ENCODE measurements around the gene MTR.

The MTR gene

GRCh38 chr1:236774926-236775325 is 20.2 kb upstream of the MTR start:
- TF ChIP-seq, protein P1, sequence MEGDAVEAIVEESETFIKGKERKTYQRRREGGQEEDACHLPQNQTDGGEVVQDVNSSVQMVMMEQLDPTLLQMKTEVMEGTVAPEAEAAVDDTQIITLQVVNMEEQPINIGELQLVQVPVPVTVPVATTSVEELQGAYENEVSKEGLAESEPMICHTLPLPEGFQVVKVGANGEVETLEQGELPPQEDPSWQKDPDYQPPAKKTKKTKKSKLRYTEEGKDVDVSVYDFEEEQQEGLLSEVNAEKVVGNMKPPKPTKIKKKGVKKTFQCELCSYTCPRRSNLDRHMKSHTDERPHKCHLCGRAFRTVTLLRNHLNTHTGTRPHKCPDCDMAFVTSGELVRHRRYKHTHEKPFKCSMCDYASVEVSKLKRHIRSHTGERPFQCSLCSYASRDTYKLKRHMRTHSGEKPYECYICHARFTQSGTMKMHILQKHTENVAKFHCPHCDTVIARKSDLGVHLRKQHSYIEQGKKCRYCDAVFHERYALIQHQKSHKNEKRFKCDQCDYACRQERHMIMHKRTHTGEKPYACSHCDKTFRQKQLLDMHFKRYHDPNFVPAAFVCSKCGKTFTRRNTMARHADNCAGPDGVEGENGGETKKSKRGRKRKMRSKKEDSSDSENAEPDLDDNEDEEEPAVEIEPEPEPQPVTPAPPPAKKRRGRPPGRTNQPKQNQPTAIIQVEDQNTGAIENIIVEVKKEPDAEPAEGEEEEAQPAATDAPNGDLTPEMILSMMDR (IDR thresholded peaks at IDR 0.05; ENCODE audit: insufficient read depth, low read length, poor library complexity, severe bottlenecking) = peak; percentile 32
- Histone ChIP-seq H3K27me3 (replicated peaks; ENCODE audit: control insufficient read depth, insufficient read depth, low read length) (peaks cover 1% of the 10 kb centered on the region), H3K4me3 (replicated peaks; ENCODE audit: low read depth, low read length) (no peak overlapping the region), H3K36me3 (ENCODE audit: control insufficient read depth, insufficient read depth, low read length) (no peaks in the 10 kb centered on the region)
- DNase-seq (ENCODE audit: extremely low read depth, insufficient read length) = no peak

GRCh38 chr1:236779312-236779711 is 15.8 kb upstream of the MTR start:
- H3K27me3 ChIP-seq (replicated peaks; ENCODE audit: control insufficient read depth, insufficient read depth, low read length) = no peaks in the 10 kb centered on the region
- no peak overlapping the region for H3K4me3 ChIP-seq (replicated peaks; ENCODE audit: low read depth, low read length)
- DNase-seq (ENCODE audit: extremely low read depth, insufficient read length) = no peak
- no peaks in the 10 kb centered on the region for H3K36me3 ChIP-seq (ENCODE audit: control insufficient read depth, insufficient read depth, low read length)
- TF ChIP-seq, protein P1 (IDR thresholded peaks at IDR 0.05; ENCODE audit: insufficient read depth, low read length, poor library complexity, severe bottlenecking) = no peak

DNA sequence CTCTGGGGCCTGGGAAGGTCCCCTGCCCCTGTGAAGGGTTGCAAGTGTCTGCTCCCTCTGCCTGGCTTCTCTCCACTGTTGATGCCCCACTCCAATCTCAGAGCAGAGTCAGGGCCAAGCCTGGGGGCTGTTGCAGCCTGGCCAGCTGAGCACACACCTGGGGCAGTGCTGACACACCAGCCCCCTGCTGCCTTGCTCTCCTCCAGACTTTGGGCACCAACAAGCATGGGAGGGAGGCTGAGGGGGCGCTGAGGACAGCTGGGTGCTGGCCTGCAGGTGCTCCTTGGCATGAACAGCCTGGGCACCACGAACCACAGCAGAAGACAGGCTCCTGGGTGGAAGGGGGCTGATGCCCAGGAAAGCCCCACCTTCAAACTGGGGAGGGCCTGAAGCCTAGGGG is 9.6 kb upstream of the MTR start:
- TF ChIP-seq, protein P1 (IDR thresholded peaks at IDR 0.05; ENCODE audit: insufficient read depth, low read length, poor library complexity, severe bottlenecking) = no peak
- no peak for DNase-seq (ENCODE audit: extremely low read depth, insufficient read length)
- H3K4me3 ChIP-seq (replicated peaks; ENCODE audit: low read depth, low read length) = no peak overlapping the region

DNA sequence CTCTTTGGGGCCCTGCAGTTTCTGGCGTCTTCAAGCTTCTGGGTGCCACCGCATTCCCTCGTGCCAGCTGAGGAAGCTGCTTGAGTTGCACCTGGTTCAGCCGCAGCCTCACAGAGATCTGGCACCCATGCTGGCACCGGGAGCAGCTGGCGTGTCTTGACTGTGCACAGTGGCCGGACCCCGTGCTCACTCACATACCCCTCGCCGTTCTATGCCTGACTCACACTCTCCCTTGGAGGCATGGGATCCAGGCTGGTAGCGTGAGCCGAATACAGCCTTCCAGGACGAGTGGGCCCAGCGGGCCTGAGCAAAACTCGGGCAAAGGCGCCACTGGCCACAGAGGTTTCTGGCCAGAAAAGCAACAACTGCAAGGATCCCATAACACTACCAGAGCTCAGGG is 8.6 kb upstream of the MTR start:
- DNase-seq (ENCODE audit: extremely low read depth, insufficient read length) = no peak
- Histone ChIP-seq H3K4me3 (replicated peaks; ENCODE audit: low read depth, low read length) (no peak overlapping the region), H3K36me3 (ENCODE audit: control insufficient read depth, insufficient read depth, low read length) (no peaks in the 10 kb centered on the region), H3K27me3 (replicated peaks; ENCODE audit: control insufficient read depth, insufficient read depth, low read length) (no peaks in the 10 kb centered on the region)
- TF ChIP-seq, protein P1 (IDR thresholded peaks at IDR 0.05; ENCODE audit: insufficient read depth, low read length, poor library complexity, severe bottlenecking) = no peak

More for the DNA sequence above, 9.6 kb upstream of the MTR start:
- Histone ChIP-seq H3K36me3 (ENCODE audit: control insufficient read depth, insufficient read depth, low read length) (no peaks in the 10 kb centered on the region), H3K27me3 (replicated peaks; ENCODE audit: control insufficient read depth, insufficient read depth, low read length) (no peaks in the 10 kb centered on the region)

- H3K4me3 ChIP-seq (replicated peaks; ENCODE audit: low read depth, low read length) = peak overlapping the region; percentile 89
- TF ChIP-seq, protein P1 (IDR thresholded peaks at IDR 0.05; ENCODE audit: insufficient read depth, low read length, poor library complexity, severe bottlenecking) = no peak
- DNase-seq (ENCODE audit: extremely low read depth, insufficient read length) = no peak
These were observed 482 bp upstream of the MTR start for GRCh38 chr1:236794585-236795034.

More at GRCh38 chr1:236794585-236795034, 482 bp upstream of the MTR start:
- no peaks in the 10 kb centered on the region for H3K27me3 ChIP-seq (replicated peaks; ENCODE audit: control insufficient read depth, insufficient read depth, low read length)
- H3K36me3 ChIP-seq (ENCODE audit: control insufficient read depth, insufficient read depth, low read length) = no peaks in the 10 kb centered on the region

Data from GM06990 (cell line).